RKO (cell line): ENCODE measurements around the gene TMEM80.
A peak's percentile ranks its signal among the peaks of the same experiment; 100 is the strongest.

Experiments used
- DNase-seq: peaks from one replicate; pipeline ENCODE4 v3.0.0-alpha.2; 2016; ENCODE audit warnings: low spot score

The TMEM80 gene

DNA sequence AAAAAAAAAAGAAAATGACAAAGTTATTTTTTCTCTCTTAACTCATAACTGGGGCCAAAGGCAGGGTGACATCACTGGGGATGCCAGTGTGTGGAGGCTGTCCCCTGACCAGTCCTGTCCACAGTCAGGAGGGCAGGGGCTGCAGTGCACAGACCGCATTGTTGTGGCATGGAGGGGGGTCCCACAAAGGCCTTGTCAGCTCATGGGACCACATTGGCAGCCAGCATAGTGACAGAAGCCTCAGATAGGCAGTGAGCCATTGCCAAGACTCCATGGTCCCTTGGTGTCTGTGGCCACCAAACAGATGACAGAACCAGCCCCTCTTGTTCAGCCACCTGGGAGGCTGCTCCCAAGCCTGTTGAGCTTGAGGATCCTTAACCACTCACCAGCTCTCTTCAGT lies 4.1 kb downstream of the TMEM80 start:
- no peak for DNase-seq

DNA sequence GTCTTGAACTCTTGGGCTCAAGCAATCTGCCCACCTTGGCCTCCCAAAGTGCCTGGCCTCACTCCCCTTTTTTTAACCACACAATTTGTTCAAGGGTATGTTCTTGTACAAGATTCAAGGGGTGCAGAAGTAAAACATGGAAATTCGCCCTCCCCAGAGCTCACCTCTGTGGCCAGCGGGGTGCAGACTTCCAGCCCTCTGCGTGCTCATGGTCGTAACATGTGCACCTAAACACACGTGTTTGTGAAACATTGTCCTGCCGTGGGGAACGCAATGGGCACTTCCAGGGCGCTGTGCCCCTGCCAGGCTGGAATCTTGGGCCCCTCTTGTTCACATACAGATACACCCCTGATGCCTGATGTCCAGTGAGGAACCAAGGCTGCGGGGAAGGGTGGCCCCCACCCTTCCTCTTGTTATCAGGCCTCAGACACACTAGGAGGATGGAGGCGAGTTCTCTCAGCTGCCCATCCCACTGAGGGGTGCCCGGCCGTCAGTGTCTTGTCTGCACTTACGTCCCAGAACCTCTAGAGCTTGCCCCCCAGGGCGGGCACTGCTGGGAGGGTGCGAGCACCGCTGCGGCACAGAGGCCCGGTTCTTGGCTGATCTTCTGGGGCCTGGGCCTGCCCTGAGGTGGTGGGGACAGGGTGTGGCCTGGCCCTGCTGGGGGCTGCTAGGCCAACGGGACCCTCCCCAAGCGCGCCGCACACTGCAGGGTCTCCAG lies 6.3 kb downstream of the TMEM80 start:
- DNase-seq = no peak

DNA sequence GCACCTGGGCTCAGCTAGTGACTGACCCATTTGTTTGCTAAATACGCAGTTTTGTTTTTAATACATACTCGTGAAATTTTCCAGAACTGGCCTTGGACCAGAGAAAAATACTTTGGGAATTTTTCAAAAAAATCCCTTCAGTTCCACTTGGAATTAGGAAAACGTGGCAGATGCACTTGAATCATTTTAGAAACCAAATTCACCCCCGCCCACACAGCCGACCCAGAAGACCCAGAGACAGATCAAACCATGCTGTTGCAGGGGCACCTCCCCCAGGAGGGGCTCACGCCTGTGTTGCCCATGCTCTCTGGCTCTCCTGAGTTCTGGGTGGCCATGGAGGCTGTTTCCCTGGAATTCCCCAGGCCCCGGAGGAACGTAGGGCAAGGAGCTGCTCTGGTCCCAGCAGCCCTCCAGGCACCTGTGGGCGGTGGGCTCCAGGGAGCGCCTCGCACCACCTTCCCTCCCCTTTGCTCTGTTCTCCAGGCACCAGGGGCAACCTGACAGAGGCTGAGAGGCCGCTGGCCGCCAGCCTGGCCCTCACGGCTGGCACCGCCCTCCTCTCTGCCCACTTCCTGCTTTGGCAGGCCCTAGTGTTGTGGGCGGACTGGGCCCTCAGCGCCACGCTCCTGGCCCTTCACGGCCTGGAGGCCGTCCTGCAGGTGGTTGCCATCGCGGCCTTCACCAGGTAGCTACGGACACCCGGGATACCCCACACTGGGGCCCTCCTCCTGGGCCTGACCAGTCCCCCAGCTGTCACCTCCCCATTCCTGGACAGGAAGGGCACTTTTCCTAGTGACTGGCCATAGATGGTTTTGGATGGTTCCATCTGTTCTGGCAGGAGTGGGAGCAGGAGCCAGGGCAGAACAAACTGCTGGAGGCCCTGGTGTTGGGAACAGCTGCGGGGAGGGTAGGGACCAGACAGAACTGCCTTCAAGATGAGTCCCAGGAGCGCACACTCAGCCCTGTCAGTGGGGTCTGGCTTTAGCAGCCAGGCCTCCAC lies 7.1 kb downstream of the TMEM80 start:
- no peak for DNase-seq

DNA sequence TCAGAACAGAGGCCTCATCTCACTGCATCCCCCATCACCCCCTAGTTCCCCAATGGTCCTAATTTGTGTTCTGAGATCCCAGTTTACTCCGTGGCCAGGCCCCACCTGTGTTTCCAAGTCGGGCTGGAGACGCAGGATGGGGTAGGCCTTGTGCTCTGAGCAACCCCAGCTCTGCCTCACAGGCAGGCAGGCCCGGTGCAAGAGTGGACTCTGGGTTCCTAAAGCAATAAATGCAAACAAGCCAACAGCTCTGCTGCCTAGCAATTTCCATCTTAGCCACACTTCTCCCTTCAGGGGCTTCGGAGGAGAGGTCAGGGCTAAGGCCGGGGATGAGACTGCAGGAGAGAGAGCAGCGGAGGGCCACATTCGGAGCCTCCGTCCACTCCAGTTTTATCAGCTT lies 7.9 kb downstream of the TMEM80 start:
- no peak for DNase-seq

DNA sequence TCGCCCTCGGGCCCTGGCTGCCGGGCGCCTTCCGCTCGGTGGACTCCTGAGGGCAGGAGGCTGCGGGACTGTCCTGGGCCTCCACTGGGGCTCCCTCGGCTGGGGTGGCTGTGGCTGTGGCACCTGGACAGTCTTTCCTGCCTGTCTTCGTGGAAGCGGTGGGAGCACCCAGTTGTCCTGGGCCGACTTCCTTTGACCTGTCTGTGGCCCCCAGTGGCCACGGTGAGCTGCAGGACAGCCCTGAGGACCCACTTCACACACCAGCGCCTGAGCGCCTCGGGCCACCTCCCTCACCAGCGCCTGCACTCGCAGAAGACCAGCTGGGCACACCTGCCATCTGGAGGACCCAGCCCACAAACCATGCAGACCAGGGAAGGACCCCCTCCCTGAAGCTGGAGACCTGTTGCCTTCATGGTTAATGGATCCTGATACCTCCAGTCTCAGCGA lies 8.6 kb downstream of the TMEM80 start:
- no peak for DNase-seq

DNA sequence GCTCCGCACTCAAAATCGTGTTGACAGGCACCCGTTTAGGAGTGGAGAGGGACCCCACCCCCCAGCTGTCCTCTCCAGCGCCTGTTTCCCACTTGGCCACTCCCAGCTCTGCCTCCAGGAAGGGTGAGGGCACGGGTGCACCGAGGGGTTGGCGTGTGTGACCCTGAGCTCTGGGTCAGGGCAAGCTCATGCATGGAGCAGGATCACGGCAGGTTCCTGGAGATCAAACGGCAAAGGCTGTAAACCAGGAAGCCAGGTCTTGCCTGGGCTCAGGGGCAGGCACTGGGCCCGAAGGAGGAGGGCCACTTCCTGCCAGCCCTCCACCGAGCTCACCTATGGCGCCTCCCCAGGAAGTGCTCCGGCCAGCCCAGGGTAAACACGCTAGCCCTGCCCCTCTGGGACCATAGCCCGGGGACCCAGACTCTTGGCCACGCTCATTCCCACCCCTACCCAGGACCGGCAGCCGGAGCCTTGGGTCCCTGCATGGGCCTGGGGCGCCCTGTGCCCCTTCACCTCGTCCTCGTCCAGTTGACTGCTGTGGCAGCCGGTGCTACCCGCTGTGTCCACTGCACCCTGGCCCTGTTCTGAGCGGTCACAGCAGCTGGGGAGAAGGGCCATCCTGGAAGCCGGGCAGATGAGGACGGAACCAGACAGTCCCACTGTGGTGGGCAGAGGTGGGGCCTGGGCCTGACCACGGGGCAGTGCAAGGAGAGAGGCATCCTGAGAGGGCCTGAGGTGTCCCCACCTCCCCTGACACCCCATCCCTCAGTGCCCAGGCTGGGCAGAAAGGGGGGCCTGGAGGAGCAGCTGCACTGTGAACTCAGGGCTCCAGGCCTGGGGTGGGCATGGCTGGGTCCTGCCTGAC lies 9.4 kb downstream of the TMEM80 start:
- no peak for DNase-seq

DNA sequence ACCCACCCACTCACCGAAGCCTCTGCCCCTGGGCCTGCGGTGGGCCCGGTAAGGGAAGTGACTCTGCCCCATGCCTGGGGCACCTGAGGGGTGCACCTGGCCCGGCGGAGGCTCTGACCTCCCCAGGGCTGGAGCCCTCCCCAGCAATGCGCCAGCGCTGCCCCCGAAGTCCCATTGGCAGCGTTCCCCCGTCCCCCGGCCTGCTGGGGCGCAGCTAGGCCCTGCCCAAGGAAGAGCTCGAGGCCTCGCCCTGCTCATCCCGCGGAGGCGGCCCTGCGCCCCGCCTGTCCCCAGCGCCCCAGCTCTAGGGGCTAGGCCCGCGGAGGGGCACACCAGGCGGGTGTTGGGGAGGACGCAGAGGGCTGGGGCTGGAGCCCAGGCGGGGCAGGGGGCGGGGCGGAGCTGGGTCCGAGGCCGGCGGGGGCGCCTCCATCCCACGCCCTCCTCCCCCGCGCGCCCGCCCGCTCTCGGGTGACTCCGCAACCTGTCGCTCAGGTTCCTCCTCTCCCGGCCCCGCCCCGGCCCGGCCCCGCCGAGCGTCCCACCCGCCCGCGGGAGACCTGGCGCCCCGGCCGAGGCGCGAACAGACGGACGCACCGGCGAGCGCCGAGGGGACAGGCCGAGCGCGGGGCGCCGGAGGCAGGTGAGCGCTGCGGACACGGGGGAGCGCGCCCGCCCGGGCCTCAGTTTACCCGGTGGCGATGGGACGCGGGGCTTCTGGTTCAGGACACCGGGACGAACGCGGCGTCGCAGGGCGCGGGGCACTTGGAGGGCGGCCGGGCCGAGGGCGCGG lies 10.2 kb downstream of the TMEM80 start, which contains the start of gene EPS8L2:
EPS8L2 (plus strand) TSS at position 586 of the 793 bp plus-strand sequence. CDS start 3,177 bp downstream, outside the sequence.
- no peak for DNase-seq

DNA sequence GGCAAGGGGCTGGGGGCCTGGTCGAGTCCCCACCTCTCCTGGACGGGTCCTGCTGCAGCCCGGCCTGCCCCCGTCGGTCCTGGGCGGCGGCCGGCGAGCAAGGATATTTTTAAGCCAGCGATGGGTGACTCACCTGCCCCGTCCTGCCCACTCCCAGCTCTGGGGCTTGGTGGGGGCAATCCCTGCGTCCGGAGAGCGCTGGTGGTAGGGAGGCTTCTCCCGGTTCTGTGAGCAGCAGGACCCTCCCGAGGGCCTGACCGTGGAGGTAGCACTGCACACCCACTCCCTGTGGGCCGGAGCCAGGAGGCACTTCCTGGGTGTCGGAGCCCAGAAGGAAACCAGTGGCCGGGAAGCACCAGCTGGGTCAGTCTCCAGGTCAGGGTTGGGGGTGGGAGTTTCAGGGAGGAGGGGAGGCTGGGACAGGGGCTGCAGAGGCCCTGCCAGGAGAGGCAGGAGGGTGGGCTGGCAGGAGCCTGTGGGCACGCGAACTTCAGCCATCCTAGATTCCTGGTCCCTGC lies 10.9 kb downstream of the TMEM80 start:
- peak; percentile 42 for DNase-seq

DNA sequence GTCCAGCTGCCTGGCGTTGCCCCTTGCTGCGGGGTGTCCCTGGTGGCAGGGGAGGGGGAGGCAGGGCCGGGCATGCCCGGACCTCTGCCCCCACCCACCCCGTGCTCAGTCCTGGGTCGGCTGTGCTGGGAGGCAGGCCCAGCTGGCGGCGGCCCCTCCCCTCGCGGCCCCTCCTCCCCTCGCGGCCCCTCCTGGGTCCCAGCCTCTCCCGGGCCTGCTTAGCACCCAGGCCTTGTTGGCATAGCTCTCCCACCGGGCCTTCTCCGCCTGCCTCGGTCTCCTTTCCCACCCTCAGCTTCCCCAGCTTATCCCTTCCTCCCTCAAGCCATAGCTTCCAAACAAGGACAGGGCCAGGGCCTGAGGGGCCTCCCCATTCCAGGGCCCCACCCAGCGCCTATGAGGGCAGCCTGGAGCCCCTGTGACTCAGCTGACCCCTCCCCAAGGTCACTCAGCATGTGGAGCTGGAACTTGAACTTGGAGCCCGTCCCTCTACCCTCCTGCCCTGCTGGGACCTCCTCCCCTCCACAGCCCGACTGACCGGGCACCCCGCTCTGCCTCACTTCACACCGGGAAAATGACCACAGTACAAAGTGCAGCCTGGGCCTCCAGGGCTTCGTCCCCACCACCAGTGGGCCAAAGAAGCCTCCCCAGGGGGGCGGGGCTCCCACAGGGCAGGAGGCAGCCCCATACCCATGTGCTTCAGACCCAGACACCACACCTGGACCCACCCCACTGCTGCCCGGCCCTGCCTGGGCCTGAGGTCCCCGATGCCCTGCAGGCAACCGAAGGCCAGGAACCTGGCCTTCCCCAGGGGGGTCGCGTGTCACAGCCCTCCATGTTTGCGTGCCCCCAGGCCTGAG lies 11.6 kb downstream of the TMEM80 start:
- DNase-seq = no peak

DNA sequence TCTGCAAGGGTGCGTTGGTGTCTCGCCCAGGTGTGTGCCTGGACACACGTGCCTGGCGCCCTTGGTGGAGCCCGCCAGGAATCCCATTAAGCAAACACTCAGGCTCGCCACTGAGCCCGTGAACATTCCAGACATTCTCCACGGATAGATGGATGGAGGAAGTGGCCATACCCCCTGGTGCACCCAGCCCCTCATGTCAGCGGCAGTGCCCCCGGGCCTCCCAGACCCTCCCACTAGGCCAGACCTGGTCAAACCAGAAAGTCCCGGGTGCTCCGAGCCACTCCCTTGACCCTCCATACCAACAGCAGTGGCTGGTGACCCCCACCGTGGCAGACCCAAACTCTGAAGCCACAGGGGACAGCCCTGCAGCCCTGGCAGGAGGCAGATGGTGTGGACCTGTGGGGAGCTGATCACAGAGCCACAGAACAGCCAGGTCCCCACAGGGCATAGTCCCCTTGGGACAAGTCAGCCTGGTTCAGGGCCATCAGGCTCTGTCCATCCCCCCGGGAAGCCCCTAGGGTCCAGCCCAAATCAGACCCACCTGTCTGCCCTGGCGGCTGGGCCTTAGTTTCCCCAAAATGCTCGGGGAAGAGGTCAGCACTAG lies 12.3 kb downstream of the TMEM80 start:
- DNase-seq = no peak

DNA sequence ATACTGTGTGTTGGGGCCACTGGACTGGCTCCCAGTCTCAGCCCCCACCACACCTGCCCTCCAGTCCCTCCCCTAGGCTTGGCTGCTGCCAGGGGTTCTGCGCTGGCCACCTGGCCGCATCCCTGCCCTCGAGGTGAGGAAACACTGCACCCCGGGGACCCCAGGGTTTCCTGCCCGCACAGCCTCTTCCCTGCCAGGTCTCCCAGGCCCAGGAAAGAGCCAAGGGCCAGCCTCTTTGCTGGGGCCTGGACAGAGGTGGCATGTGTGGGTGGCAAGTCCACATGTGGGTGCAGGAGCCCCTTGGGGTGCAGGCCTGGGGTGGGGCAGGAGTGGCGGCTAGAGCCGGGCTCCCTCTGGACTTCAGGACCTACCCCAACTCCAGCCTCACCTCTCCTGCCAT lies 12.9 kb downstream of the TMEM80 start:
- DNase-seq = no peak

DNA sequence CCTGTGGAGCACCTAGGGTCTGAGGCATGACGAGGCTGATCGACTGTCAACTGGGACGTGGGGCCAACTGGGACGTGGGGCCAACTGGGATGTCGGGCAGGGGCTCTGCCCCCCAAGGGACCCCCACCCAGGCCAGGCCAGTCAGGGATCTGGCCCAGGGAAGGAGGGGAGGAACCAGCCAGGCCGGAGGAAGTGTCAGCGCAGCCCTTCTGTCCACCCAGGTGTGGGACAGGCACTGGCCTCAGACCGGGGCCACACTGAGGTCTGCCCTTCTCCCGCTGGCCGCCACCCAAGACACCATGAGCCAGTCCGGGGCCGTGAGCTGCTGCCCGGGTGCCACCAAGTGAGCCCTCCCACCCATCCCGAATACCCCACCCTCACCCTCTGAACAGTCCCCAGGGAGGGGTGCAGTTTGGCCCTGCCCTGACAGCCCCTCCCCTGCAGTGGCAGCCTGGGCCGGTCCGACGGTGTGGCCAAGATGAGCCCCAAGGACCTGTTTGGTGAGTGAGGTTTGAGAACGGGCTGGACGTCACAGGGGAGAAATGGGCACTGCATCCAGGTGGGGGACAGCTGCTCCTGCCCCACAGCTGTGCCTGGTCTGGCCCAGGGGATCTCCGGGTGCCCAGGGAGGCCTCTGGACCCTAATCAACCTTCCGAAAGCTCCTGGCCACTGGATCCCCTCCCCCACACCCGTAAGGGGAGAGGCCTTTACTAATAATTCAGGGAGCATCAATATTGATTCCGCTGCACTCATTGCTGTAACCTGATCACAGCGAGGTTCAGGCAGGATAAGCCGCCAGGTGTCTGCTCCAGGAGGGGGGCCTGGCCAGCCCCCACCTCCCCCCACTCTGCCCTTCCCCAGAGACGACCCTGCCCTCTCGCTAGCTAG lies 13.7 kb downstream of the TMEM80 start:
- DNase-seq = no peak

DNA sequence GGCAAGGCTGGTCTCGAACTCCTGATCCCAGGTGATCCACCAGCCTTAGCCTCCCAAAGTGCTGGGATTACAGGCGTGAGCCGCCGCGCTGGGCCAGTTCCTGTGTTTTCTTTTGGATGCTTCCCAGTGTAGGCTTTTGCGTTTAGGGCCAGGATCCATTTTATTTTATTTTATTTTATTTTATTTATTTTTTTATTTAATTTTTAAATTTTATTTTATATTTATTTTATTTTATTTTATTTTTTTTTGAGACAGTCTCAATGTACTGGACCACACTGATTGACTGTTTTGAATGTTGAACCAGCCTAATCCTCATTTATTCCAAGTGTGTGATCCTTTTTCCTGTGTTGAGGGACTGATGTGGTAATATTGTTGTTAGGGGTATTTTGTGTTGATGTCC lies 18.8 kb downstream of the TMEM80 start:
- DNase-seq = no peak

DNA sequence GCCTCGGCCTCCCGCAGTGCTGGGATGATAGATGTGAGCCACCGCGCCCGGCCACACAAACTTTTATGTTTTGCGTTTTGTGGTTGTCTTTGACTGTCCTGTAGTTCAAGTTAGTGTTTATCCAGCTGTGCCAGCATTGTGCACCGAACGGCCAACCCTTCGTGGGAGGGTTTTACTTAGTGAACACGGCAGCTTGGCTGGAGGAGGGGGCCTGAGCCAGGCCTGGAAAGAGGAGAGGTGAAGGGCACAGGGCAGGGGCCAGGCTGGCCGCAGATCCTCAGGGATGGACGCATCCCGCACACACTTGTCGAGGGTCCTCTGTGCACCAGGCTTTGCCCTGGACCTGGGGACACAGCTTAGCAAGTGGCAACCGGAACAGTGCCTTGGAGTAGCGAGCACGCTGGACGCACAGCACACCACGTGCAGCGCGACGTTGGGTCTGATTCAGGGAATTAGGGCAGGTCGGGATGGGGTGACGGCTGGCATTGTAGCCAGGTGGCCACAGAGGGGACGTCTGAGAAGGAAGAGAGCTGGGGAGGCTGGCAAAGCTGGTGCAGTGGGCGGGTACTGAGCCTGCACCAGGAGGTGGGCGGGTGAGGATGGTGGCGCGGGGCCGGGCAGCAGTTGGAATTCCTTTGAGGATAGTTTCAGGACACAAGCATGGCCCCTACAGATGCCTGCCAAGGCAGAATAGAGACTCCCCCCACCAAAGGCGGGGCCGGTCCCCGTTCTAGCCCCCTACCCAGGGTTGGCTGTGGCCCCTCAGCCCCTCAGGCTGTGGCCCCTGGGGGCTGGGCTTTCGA lies 23.8 kb downstream of the TMEM80 start:
- no peak for DNase-seq

DNA sequence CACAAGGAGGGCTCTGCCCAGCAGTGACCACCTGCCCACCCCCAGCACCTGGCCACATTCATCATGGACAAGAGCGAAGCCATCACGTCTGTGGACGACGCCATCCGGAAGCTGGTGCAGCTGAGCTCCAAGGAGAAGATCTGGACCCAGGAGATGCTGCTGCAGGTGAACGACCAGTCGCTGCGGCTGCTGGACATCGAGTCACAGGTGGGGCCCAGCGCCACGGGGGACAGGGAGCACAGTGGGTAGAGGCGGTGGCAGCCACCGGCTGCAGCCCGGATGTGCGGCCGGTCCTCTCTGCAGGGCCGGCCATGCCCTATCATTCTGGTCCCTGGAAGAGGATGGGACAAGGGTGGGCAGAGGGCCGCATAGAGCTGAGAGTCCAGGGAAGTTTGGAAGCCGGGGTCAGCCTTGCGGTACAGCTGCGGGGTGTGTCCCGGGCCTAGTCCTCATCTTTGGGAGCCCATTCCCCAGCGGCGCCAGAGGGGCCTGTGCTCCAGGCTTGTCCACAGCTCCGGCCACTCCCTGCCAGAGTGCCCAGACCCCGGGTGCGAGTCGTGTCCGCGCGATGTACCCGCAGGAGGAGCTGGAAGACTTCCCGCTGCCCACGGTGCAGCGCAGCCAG lies 24.5 kb downstream of the TMEM80 start:
- no peak for DNase-seq

DNA sequence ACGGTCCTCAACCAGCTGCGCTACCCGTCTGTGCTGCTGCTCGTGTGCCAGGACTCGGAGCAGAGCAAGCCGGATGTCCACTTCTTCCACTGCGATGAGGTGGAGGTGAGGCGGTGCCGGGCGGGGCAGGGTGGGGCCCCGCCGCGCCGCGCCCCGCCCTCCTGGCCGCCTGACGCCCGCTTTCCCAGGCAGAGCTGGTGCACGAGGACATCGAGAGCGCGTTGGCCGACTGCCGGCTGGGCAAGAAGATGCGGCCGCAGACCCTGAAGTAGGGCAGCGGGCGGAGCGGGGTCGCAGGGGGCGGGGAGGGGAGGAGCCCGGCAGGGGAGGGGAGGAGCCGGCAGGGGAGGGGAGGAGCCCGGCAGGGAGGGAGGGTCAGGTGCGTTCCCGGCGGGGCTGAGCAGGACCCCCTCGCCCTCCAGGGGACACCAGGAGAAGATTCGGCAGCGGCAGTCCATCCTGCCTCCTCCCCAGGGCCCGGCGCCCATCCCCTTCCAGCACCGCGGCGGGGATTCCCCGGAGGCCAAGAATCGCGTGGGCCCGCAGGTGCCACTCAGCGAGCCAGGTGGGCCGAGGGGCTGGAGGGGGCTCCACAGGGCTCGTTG lies 25.1 kb downstream of the TMEM80 start:
- no peak for DNase-seq

DNA sequence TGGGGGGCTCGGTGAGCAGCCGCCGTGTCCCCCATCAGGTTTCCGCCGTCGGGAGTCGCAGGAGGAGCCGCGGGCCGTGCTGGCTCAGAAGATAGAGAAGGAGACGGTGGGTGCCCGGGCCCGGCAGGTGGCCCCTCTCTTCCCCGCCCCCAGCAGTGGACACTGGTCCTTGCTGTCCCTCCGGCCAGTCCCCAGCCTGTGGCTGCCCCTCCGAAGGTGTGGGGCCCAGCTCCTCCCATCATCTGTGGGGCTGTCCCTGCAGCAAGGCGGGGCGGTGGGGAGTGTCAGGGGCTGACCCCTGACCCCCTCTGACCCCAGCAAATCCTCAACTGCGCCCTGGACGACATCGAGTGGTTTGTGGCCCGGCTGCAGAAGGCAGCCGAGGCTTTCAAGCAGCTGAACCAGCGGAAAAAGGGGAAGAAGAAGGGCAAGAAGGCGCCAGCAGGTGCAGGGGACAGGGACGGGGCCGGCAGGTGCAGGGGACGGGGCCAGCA lies 25.7 kb downstream of the TMEM80 start:
- DNase-seq = no peak
